Karpas-422 (cell line): ENCODE measurements around the gene CPEB2. TPM values are rescaled to one million over a fixed set of nuclear protein-coding genes. Genes with fewer than 3 reads are reported as not detected.

Experiments
- DNase-seq: peaks from one replicate; pipeline ENCODE4 v3.0.0-alpha.2; 2015
- H2AFZ ChIP-seq: fragments of 200-600 bp; sonication (generic); 2 replicates; pipeline ENCODE4 v1.6.1; 2014; ENCODE audit warnings: antibody characterized with exemption, low read length, mixed read lengths
- H3K27ac ChIP-seq: fragments of 200-600 bp; sonication (generic); 2 replicates; pipeline ENCODE4 v1.5.1; 2014; ENCODE audit warnings: mild to moderate bottlenecking, low read length, moderate library complexity
- H3K27me3 ChIP-seq: fragments of 200-600 bp; sonication (generic); 2 replicates; pipeline ENCODE4 v1.6.1; 2014; ENCODE audit warnings: low read length, mixed read lengths
- H3K36me3 ChIP-seq: fragments of 200-600 bp; sonication (generic); 2 replicates; pipeline ENCODE4 v1.6.1; 2014; ENCODE audit warnings: low read length, mixed read lengths; ENCODE audit not compliant: insufficient read depth
- H3K4me1 ChIP-seq: fragments of 200-600 bp; sonication (generic); 2 replicates; pipeline ENCODE4 v1.6.1; 2014; ENCODE audit warnings: mild to moderate bottlenecking, low read length, mixed read lengths
- H3K4me2 ChIP-seq: fragments of 200-600 bp; sonication (generic); 2 replicates; pipeline ENCODE4 v1.6.1; 2014; ENCODE audit warnings: low read length, low read depth, mild to moderate bottlenecking; ENCODE audit not compliant: poor library complexity, severe bottlenecking
- H3K4me3 ChIP-seq: fragments of 200-600 bp; sonication (generic); 2 replicates; pipeline ENCODE4 v1.5.1; 2014; ENCODE audit warnings: mild to moderate bottlenecking, antibody characterized with exemption, low read length, mixed read lengths
- H3K79me2 ChIP-seq: fragments of 200-600 bp; sonication (generic); 2 replicates; pipeline ENCODE4 v1.6.1; 2014; ENCODE audit warnings: mild to moderate bottlenecking, low read length, mixed read lengths
- H3K9ac ChIP-seq: fragments of 200-600 bp; sonication (generic); 2 replicates; pipeline ENCODE4 v1.6.0; 2014; ENCODE audit warnings: low read length
- H3K9me2 ChIP-seq: fragments of 200-600 bp; sonication (generic), shearing (Covaris generic); replicated peaks from 2 replicates; pipeline ENCODE4 v1.6.0; 2014; ENCODE audit warnings: mild to moderate bottlenecking, low read length, moderate library complexity; ENCODE audit not compliant: insufficient read depth
- H3K9me3 ChIP-seq: fragments of 300-700, 200-600 bp; sonication (generic); 2 replicates; pipeline ENCODE4 v1.6.1; 2014; ENCODE audit warnings: low read length, mixed read lengths
- H4K20me1 ChIP-seq: fragments of 200-600 bp; sonication (generic); 2 replicates; pipeline ENCODE4 v1.6.1; 2014; ENCODE audit warnings: mild to moderate bottlenecking, antibody characterized with exemption, low read length, low read depth; ENCODE audit not compliant: insufficient read depth
- total RNA-seq: library from RNA; depleted of rRNA; stranded (reverse); fragments of >200 nt; shearing (Covaris generic); gene quantifications from 2 replicates; pipeline ENCODE4 v1.2.3, GENCODE V29; 2014; ENCODE audit warnings: low replicate concordance

CPEB2 gene
- total RNA-seq, 1 experiment from 2014 or later = 7.3 TPM

- Histone ChIP-seq H2AFZ (no peak overlapping the region), H3K27me3 (no peaks in the 10 kb centered on the region), H4K20me1 (no peaks in the 10 kb centered on the region), H3K27ac (no peak overlapping the region), H3K4me3 (no peak overlapping the region), H3K4me1 (peaks cover 5% of the 10 kb centered on the region), H3K9me3 (no peaks in the 10 kb centered on the region), H3K9ac (no peak overlapping the region), H3K9me2 (no peaks in the 10 kb centered on the region), H3K79me2 (peaks cover 33% of the 10 kb centered on the region), H3K36me3 (no peaks in the 10 kb centered on the region), H3K4me2 (no peak overlapping the region)
- no peak for DNase-seq
Observed at GRCh38 chr4:15042529-15043167, 40.4 kb downstream of the CPEB2 start.

GRCh38 chr4:15043226-15043625, 40.9 kb downstream of the CPEB2 start:
- no peaks in the 10 kb centered on the region for H3K9me2 ChIP-seq
- no peak overlapping the region for H3K4me2 ChIP-seq

GRCh38 chr4:15043922-15044321, 41.6 kb downstream of the CPEB2 start:
- no peak overlapping the region for H3K27ac ChIP-seq
- no peaks in the 10 kb centered on the region for H4K20me1 ChIP-seq
- peaks cover 37% of the 10 kb centered on the region for H3K79me2 ChIP-seq
- no peaks in the 10 kb centered on the region for H3K9me2 ChIP-seq
- no peak overlapping the region for H3K4me2 ChIP-seq
- H3K4me1 ChIP-seq = peaks cover 2% of the 10 kb centered on the region
- no peaks in the 10 kb centered on the region for H3K9me3 ChIP-seq
- no peak overlapping the region for H2AFZ ChIP-seq
- H3K9ac ChIP-seq = no peak overlapping the region
- no peaks in the 10 kb centered on the region for H3K27me3 ChIP-seq
- H3K36me3 ChIP-seq = no peaks in the 10 kb centered on the region
- no peak overlapping the region for H3K4me3 ChIP-seq
- DNase-seq = no peak

More at GRCh38 chr4:15043226-15043625, 40.9 kb downstream of the CPEB2 start:
- DNase-seq = no peak
- H3K27ac ChIP-seq = no peak overlapping the region
- H3K4me3 ChIP-seq = no peak overlapping the region
- no peaks in the 10 kb centered on the region for H4K20me1 ChIP-seq
- no peak overlapping the region for H3K9ac ChIP-seq
- H2AFZ ChIP-seq = no peak overlapping the region
- H3K79me2 ChIP-seq = peaks cover 33% of the 10 kb centered on the region
- H3K9me3 ChIP-seq = no peaks in the 10 kb centered on the region
- H3K27me3 ChIP-seq = no peaks in the 10 kb centered on the region
- peaks cover 5% of the 10 kb centered on the region for H3K4me1 ChIP-seq
- no peaks in the 10 kb centered on the region for H3K36me3 ChIP-seq

GRCh38 chr4:15054541-15054940, 52.3 kb downstream of the CPEB2 start:
- no peaks in the 10 kb centered on the region for H3K9me2 ChIP-seq
- no peak for DNase-seq
- H3K79me2 ChIP-seq = 0 out of 2 replicates have a peak, but pooled peaks cover 4% of the 10 kb centered on the region
- H3K36me3 ChIP-seq = peaks cover 28% of the 10 kb centered on the region; the same call in 1 of the 2 replicates
- no peak overlapping the region for H3K4me2 ChIP-seq
- H3K4me1 ChIP-seq = no peaks in the 10 kb centered on the region
- no peak overlapping the region for H3K9ac ChIP-seq
- no peaks in the 10 kb centered on the region for H4K20me1 ChIP-seq
- H2AFZ ChIP-seq = no peak overlapping the region
- no peaks in the 10 kb centered on the region for H3K9me3 ChIP-seq
- H3K27me3 ChIP-seq = no peaks in the 10 kb centered on the region
- no peak overlapping the region for H3K27ac ChIP-seq
- H3K4me3 ChIP-seq = no peak overlapping the region

GRCh38 chr4:15060213-15060612, 57.9 kb downstream of the CPEB2 start:
- Histone ChIP-seq H3K36me3 (peaks cover 23% of the 10 kb centered on the region; the same call in 1 of the 2 replicates), H3K27ac (no peak overlapping the region), H4K20me1 (no peaks in the 10 kb centered on the region), H3K9me3 (no peaks in the 10 kb centered on the region), H3K4me3 (no peak overlapping the region), H3K4me1 (no peaks in the 10 kb centered on the region), H3K27me3 (no peaks in the 10 kb centered on the region), H3K9ac (no peak overlapping the region), H2AFZ (no peak overlapping the region), H3K9me2 (no peaks in the 10 kb centered on the region), H3K4me2 (no peak overlapping the region), H3K79me2 (no peaks in the 10 kb centered on the region)
- no peak for DNase-seq

- Histone ChIP-seq H2AFZ (no peak overlapping the region), H3K36me3 (peaks cover 19% of the 10 kb centered on the region; the same call in 1 of the 2 replicates), H4K20me1 (no peaks in the 10 kb centered on the region)
Observed at GRCh38 chr4:15063341-15063740, 61.1 kb downstream of the CPEB2 start.

GRCh38 chr4:15065516-15065915, 63.2 kb downstream of the CPEB2 start:
- H3K4me1 ChIP-seq = no peaks in the 10 kb centered on the region
- no peak overlapping the region for H3K4me2 ChIP-seq
- H3K27me3 ChIP-seq = no peaks in the 10 kb centered on the region
- no peak overlapping the region for H2AFZ ChIP-seq
- H3K36me3 ChIP-seq = peaks cover 10% of the 10 kb centered on the region; the same call in 1 of the 2 replicates
- no peaks in the 10 kb centered on the region for H3K9me2 ChIP-seq
- no peaks in the 10 kb centered on the region for H3K9me3 ChIP-seq
- no peaks in the 10 kb centered on the region for H3K79me2 ChIP-seq
- H3K27ac ChIP-seq = no peak overlapping the region
- no peaks in the 10 kb centered on the region for H4K20me1 ChIP-seq
- DNase-seq = no peak
- H3K4me3 ChIP-seq = no peak overlapping the region
- H3K9ac ChIP-seq = no peak overlapping the region

More at GRCh38 chr4:15063341-15063740, 61.1 kb downstream of the CPEB2 start:
- H3K4me1 ChIP-seq = no peaks in the 10 kb centered on the region
- no peak for DNase-seq
- no peak overlapping the region for H3K4me3 ChIP-seq
- H3K79me2 ChIP-seq = no peaks in the 10 kb centered on the region
- no peak overlapping the region for H3K4me2 ChIP-seq
- no peak overlapping the region for H3K27ac ChIP-seq
- H3K9me2 ChIP-seq = no peaks in the 10 kb centered on the region
- H3K9ac ChIP-seq = no peak overlapping the region
- H3K27me3 ChIP-seq = no peaks in the 10 kb centered on the region
- no peaks in the 10 kb centered on the region for H3K9me3 ChIP-seq

GRCh38 chr4:15066140-15066539, 63.9 kb downstream of the CPEB2 start:
- Histone ChIP-seq H3K9ac (no peak overlapping the region), H3K4me1 (no peaks in the 10 kb centered on the region), H3K4me3 (no peak overlapping the region), H3K27ac (no peak overlapping the region), H3K9me3 (no peaks in the 10 kb centered on the region), H3K4me2 (no peak overlapping the region), H3K27me3 (no peaks in the 10 kb centered on the region), H3K36me3 (peaks cover 10% of the 10 kb centered on the region; the same call in 1 of the 2 replicates), H4K20me1 (no peaks in the 10 kb centered on the region), H3K79me2 (no peaks in the 10 kb centered on the region), H2AFZ (no peak overlapping the region), H3K9me2 (no peaks in the 10 kb centered on the region)
- no peak for DNase-seq
